Omental fat pad (tissue), 4 donors: ENCODE measurements around the gene ANGPTL1. TPM values are rescaled to one million over a fixed set of nuclear protein-coding genes. Genes with fewer than 3 reads are reported as not detected.

Experiments used
- ATAC-seq: fragments of 150-250 bp; one replicate; pipeline ENCODE4 v1.9.1; 2016; ENCODE audit warnings: mild to moderate bottlenecking, moderate library complexity; ENCODE audit not compliant: low FRiP score
- DNase-seq: peaks from one replicate; pipeline ENCODE4 v3.0.0-alpha.2; 2019; ENCODE audit warnings: low spot score
- CTCF ChIP-seq, 3 donors: fragments of 450-650 bp; IDR thresholded peaks; one replicate each; pipeline ENCODE4 v1.5.1; 2016 to 2017; ENCODE audit warnings: antibody characterized with exemption in 3 of 3, mild to moderate bottlenecking in 3 of 3, moderate library complexity in 2 of 3
- total RNA-seq, 4 donors: library from RNA; depleted of rRNA; stranded (reverse); fragments of >200 nt; gene quantifications; one replicate each; pipeline ENCODE4 v1.1.0, GENCODE V29; 2016

The ANGPTL1 gene
- total RNA-seq, 4 donors from 2014 or later: 26.1 to 154 (median 88.3) TPM

- ATAC-seq: no peak
- no peak for DNase-seq
- no peak for TF ChIP-seq CTCF (IDR thresholded peaks at IDR 0.05)
Observed at GRCh38 chr1:178847396-178847849, 23.5 kb downstream of the ANGPTL1 start.

- ATAC-seq (no peak), DNase-seq (no peak)
- no peak for TF ChIP-seq CTCF (IDR thresholded peaks at IDR 0.05)
Observed at GRCh38 chr1:178846306-178846705, 24.6 kb downstream of the ANGPTL1 start.

GRCh38 chr1:178844436-178844835 is 26.4 kb downstream of the ANGPTL1 start:
- no peak for DNase-seq

GRCh38 chr1:178825167-178825566 is 45.7 kb downstream of the ANGPTL1 start:
- no peak for TF ChIP-seq CTCF (IDR thresholded peaks at IDR 0.05)
- ATAC-seq: no peak

More at GRCh38 chr1:178844436-178844835, 26.4 kb downstream of the ANGPTL1 start:
- no peak for TF ChIP-seq CTCF (IDR thresholded peaks at IDR 0.05)
- no peak for ATAC-seq

GRCh38 chr1:178821134-178821866 is 49.6 kb downstream of the ANGPTL1 start:
- TF ChIP-seq CTCF (IDR thresholded peaks at IDR 0.05): no peak
- ATAC-seq (no peak), DNase-seq (no peak)

More at GRCh38 chr1:178825167-178825566, 45.7 kb downstream of the ANGPTL1 start:
- DNase-seq: no peak

GRCh38 chr1:178819123-178819522 is 51.8 kb downstream of the ANGPTL1 start:
- DNase-seq (no peak), ATAC-seq (no peak)
- TF ChIP-seq CTCF (IDR thresholded peaks at IDR 0.05): no peak

- TF ChIP-seq CTCF (IDR thresholded peaks at IDR 0.05): no peak
- no peak for ATAC-seq
- DNase-seq: no peak
Observed at GRCh38 chr1:178818416-178818815, 52.5 kb downstream of the ANGPTL1 start.
